Right forelimb (tissue), 1 donor: ENCODE measurements around the gene SLC7A1.

Source experiments
- DNase-seq: peaks from one replicate; pipeline ENCODE4 v3.0.0-alpha.2; 2018

SLC7A1 gene

DNA sequence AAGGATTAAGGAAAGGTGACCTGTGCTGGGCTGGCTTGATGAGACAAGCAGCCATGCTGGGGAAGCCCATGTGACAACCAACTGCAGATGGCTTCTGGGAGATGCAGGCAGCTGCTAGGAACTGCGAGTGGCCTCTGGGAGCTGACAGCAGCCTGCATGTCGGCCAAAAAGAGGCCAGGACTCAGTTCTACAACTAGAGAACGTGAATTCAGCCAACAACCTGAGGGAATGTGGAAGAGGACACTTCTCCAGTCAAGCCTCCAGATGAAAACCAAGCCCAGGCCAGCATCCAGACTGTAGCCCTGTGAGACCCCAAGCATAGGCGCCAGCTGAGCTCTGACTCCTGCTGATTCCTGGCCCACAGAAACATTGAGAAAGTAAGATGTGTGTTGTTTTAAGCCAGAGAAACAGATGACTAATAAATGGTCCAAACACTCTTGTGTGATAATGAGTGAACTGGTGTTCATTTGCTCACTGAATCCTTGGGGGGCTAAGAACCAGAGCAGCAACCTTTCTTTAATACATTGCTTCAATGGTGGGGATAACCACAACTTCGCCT lies 45.0 kb downstream of the SLC7A1 start:
- no peak for DNase-seq

DNA sequence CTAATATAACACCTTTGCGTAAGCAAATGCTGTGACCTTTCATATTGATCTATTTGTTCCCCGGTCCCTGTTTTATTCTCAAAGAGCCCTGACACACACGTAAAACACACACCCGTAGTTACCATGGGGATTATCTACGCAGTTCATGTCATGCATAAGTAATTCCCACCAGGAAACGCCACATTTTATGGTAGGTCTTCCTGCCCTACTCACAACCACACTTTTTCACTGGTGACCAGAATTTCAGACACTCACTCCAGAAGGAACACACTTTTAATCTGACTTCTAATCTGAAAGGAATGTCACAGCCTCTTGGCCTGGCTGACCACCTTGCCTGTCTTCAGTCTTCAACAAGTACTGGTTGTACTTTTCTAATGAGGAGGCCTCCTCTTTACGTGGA lies 46.8 kb downstream of the SLC7A1 start:
- no peak for DNase-seq

DNA sequence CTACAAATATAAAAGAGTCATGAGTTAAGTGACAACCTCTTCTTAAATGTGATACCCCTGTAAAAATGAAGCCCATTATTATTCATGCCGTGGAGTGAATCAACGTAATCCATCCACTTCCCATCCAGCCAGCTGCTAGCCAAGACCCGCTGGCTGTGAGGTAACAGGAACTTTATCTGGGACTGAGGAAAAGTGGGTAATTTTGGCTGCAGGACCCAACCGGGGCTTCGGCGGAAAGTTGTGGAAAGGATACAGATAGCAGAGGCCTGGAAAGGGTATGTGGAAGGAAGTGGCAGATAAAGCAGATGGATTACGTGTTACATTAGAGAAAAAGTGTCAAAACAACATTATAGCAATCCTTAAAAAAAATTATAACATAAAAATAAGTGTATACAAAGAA lies 48.3 kb downstream of the SLC7A1 start:
- no peak for DNase-seq

DNA sequence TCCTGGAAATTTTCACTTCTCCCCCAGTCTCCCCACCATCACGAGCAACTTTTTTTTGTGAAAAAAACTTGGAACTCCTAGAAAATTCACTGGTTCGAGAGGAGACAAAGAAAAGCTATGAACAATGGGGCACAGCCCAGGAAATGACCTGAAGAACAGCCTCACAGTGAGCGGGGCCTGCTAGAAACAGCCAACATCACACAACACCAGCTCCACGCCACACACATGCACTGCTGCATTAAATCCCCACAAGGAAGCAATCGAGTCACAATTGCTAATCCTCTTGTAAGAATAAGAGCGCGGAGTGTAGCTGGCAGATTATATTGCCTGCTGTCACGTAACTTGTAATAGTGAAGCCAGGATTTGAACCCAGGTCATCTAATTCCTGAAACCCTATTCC lies 48.8 kb downstream of the SLC7A1 start:
- DNase-seq = no peak

DNA sequence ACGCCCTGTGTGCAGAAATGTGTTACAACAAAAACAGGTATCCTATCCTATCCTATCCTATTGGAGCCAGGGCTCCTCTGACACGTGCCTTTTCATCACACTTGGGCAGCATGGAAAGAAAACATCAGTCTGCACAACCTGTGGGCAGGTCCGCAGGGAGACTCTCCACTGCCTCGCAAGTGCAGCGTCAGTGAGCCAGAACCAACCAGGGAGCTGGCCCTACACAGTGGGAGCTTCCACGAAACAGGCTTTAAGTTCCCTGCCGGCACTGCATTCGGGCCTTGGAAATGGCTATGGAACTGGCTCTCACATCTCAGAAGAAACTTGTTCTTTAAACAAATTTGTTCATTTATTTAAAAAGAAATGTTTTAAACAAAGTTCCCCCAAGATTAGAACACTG lies 49.5 kb downstream of the SLC7A1 start:
- DNase-seq = no peak

DNA sequence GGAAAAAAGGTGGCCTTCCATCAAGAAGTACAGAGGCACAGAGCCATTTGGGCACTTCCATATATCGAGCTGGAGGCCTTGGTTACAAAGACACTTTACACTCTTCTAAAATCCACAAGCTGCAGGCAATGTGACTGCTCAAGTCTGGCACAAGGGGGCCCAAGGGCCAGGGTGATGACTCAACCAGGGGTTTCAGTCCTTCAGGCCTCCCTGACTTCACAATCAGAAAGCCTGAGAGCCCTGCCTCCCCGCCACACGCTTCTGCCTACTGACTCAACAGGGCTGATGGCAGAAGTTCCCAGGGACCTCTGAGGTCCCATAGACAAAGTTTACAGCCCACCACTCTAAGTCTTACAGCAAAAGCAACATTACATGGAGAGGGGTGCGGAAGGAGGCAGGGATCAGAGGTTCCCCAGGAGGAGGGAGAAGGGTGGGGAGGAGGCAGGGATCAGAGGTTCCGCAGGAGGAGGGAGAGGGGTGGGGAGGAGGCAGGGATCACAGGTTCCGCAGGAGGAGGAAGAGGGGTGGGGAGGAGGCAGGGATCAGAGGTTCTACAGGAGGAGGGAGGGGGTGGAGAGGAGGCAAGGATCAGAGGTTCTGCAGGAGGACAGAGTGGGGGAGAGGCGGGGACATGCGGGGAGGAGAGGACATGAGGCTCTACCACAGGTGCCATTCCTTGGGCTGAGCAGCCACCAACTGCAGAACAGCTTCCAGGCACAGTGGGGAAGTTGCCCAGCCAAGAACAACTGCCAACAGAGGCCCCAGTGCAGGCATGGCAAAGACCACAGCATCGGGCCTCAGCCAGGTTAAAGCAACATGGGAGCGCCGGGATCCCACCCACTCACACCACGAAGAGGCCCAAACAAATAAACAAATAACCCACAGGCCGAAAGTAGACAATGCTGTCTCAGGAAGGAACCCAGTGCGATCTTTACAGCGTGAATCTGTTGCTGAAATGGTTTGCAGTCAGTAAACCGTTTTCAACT lies 52.0 kb downstream of the SLC7A1 start:
- no peak for DNase-seq

DNA sequence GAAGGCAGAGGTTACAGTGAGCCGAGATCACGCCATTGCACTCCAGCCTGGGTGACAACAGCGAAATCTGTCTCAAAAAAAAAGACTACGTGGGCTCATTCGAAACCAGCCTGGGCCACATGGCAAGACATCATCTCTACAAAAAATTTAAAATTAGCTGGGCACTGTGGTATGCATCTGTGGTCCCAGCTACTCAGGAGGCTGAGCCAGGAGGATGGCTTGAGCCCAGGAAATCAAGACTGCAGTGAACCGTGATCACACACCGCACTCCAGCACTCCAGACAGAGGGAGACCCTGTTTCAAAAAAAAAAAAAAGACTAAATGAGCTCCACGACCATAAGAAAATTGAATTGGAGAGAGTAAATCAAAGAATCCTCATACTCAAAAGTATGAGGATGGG lies 53.1 kb downstream of the SLC7A1 start:
- DNase-seq = no peak

DNA sequence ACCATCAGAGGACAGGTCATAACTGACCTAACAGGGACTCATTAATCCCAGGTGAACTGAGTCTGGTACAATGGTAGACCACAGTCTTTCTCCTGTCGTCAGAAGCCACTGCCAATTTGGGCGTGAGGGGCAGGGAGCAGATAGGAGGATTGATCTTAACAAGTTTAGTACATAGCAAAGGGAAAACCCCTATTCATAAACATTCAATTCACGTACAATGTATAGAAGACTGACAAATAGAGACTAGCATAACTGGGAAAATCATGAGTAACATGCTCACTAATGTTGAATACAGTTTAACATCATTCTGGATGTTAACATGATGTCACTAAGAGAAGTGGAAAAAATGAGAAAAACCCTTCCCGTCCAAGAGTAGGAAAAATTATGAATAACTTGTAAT lies 54.1 kb downstream of the SLC7A1 start:
- no peak for DNase-seq

DNA sequence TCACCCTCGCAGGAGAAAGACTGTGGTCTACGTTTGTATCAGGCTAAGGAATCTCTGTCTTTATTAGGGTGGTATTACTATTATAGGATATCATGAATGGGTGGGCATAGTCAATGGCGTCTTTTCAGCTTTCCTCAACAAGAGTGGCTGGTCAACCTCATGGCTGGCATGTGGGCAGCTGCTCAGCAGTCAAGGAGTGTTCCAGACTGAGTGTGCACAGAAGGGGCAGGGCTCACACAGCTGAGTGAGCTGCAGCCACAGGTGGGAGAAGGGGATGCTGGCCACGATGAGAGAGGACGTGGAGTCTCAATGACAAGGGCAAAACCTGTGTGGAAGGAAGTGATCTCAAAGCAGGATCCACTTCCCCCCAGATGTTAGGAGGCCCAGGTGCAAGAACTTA lies 54.7 kb downstream of the SLC7A1 start:
- no peak for DNase-seq

DNA sequence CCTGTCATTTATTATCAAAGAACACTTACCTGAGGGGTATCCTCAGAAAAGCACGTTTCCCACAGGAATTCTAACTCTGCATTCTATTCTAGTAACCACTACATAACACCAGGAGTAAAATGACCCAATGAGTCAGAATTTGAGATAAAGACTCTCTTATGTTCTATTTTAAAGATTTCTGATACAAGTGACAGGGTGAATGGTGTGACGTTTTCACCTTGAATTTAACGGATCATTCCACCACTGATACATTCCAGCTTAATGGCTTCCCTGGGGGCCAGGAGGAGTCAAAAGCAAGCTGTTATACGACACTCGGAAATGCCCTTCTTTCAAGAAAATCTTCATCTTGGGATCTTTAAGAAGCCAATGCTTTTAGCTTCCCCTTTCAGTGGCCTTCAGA lies 55.2 kb downstream of the SLC7A1 start:
- DNase-seq = no peak

DNA sequence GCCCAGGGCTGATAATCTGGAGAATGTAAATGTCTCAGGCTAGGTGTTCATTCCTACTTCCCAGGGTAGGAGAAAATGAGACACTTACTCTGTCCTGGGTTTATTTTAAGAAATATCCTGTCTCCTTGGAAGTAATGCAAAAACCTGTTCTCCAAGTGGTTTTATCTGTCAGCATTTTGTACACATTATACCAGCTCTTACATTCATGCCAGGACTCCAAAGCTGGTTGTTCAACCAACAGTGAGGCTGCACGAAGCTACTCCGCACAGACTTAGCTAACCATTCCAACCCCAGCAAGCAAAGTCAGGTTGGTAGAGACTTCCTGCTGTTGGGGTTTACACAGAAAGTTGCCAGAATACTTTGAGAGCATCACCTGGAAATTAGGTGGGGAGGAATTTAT lies 55.6 kb downstream of the SLC7A1 start:
- no peak for DNase-seq

DNA sequence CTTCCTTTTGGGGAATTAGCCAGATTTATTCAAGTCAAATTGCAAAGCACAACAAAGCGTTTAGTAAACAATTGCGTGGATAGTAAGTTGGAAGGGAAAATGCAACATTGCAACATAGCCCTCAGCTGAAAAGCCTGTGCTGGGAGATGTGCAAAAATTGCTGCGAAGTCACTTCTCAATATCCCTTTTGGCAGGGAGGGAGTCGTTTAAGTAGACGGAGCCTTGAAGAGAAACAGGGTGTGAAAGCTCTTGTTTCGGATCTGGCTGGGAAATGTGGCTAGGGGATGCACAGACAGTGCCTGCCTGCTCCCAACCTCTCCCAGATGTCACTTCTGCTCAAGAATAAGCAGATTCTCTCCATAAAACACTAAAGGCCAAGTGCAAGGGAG lies 56.8 kb downstream of the SLC7A1 start:
- no peak for DNase-seq

DNA sequence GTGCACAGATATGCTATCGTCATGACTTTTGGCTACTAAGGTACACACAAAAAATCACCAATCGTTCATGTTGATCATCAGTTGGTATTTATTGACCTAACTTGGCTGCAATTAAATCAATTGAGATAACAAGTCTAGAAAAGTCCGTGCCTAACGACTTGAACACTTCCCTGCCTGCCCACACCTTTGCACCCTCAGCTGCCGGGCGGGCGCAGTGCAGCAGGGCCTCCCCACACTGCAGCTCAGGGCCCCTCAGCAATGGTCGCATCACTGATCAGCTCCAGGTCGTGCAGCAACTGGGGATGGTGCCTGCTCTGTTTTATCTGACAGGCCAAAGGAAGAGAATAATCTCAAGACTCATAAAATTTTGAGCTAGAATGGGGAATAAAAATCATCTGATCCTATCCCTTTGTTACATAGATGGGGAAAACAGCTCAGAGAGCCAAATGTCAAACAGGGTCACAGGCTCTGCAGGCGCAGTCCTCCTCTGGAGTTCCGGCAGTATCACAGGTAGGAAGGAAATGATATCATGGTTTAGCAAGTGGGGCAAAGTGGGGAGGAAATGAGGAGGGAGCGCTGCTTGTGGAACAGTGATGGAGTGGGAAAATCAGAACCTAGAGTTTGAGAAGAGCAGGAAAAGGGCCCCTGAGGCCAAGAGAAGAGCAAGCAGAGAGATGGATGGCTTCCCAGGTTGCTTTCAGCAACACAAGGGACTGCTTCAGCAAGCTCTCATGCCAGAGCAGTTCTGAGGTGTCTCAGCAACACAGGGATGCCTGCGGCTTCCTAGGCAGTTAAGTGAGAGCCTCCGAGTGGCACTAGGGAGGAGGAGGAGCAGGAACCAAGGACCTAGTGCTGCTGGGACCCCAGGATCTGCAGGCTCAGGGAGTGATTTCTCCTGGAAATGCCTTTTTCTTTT lies 57.5 kb downstream of the SLC7A1 start:
- no peak for DNase-seq

DNA sequence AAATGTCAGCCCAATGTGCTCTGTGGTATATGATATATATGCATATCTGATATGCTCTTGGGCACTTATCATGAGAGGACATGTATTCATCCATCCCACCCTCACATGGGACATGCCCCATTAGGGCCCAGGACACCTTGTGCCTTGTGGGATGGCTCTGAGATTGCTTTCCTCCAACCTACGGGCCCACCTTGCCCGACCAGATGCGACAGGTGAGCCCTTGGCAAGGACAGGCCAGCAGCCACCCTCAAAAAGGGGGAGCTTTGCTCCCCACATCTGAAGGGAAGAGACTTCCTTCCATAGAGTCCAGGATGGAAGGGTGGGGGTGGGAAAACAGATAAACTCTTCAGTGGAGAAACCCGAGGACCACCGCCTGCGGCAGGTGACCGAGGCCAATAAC lies 58.6 kb downstream of the SLC7A1 start:
- no peak for DNase-seq

DNA sequence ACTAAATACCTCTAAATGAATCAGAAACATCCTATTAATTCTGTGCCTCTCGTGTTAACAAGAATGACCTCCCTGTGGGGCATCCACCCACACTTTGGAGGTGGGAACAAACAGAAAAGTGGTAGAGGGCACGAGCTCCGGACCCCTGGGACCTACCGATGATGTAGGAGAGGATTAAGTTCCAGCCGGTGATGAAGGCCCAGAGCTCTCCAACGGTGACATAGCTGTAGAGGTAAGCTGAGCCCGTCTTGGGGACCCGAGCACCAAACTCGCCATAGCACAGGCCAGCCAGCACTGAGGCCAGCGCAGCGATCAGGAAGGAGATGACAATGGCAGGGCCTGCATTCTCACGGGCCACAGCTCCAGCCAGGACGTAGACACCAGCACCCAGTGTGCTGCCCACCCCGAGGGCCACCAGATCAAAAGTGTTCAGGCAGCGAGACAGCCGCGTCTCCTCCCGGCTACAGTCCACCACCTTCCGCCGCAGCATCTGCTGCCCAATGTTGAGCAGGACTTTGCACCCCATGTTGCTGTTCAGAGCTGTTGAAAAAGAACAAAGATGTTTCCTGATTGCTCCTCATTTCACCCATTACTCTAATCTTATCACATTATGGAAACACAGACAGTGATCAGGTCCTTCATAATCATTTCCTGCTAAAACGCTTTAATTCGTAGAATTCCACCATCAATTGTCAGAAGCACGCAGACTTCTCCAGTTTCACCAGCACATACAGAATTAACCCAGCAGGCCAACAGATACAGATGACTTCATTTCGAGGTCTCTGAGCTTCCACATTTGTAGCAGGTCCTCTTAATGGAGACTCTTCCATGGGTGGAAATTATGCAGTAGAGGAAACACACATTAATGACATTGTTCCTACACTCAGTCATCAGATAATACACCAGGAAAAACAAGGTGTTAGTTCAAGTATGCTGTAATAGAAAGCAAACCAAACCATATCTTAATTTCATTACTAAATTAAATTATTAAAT lies 59.5 kb downstream of the SLC7A1 start:
- DNase-seq = no peak

DNA sequence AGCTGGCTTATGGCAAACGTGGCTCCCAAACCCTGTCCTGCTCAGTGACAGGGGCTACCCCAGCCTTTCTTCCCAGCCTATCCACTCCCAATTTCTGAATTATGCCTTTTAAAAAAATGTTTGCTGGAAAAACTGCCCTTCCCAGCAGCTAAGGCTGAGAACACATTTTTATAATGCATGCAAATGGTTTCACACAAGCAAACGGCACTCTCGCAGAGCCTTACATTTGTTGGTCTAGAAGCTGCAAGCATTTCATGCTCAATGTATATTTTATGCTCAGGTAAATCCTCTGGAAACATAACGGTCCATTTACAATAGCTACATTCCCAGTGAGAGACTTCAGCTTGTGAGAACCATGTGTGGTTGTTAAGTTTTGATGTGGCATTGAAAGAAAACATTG lies 61.4 kb downstream of the SLC7A1 start:
- no peak for DNase-seq

DNA sequence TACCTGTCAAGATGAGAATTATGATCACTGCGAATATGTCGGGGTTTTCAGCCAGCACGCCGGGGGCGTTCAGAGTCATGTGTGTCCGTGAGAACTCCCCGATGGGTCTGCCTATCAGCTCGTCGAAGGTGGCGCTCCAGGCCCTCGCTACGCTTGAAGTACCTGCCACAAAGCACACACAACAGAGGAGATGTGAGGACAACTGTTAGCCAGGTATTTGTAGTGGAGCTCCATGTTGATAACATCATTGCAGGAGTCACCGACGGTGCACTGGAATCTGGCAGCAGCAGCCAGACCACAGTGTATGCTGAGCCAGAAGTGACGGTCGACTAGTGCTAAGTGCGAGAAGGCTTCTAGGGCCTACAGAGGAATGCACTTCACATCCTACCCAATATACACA lies 62.7 kb downstream of the SLC7A1 start:
- DNase-seq = no peak

DNA sequence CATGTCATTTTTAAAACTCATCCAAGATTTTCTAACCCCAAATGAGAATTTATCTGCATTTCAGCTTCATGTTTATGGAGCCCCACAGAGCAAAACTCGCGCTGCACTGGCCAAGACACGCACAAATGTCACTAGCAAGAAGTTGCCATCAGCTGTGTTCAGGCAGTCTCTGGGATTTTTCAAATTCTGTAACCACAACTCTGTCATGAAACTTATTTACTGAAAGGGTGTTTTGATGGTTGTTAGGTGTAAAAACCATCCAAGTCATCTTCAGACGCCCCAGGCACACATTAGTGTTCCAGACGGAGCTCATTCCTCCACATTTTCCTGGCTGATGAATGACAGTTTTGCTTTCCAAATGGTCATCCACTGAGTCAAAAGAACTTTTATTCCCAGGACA lies 63.4 kb downstream of the SLC7A1 start:
- no peak for DNase-seq

DNA sequence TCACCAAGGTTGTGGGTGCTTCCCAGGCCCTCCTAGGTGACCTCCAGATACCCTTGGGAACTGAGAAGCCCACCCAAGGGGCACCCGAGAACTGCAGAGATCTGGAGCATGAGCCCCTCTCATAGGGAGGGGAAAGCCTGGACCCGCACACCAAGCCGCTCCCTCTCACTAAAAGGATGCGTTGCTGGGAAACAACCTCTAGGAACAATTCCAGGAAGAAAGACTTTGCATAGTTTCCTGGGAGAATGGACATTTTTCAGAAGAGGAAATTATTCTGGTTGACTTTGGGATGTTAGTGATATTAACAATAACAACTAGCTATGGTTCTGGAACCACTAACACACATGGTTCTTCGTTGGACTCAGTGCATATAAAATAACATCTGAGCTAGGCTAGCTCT lies 64.6 kb downstream of the SLC7A1 start:
- no peak for DNase-seq

DNA sequence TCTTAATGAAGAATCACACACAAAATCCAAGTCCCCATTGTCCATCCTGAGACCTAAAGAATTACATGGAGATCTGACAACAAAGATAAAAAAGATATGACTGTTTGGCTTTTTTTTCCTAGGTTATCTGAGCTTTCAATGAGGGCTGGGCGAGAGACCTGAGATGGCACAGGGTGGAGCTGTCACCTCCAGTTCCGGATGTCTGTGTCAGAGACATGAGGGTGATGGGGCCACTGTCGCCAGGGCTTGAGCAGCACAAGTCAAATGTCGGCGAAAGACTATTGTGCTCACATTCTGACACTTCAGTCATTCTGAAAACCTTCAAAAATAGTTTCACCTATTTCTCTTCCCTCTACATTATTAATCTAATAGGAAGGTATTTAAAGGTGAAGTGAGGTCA lies 65.7 kb downstream of the SLC7A1 start:
- DNase-seq = no peak

DNA sequence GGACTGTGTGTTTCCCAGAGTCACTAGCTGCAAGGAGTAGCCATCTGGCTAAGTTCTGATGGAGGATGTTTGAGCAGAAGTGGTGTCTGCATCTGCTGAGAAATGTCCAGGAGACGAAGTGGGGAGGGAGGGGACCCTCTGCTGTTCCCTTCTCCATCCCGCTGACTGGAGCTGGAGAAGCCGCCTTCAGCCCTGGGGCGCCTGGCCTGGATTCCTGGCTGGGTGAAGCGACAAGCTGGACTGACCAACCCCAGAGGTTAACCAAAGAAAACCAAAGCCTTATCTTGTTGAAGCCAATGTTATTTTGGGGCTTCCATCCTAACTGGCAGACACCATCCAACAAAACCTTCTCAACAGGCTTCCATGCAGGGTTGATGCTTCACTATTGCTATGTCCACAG lies 67.6 kb downstream of the SLC7A1 start:
- no peak for DNase-seq

DNA sequence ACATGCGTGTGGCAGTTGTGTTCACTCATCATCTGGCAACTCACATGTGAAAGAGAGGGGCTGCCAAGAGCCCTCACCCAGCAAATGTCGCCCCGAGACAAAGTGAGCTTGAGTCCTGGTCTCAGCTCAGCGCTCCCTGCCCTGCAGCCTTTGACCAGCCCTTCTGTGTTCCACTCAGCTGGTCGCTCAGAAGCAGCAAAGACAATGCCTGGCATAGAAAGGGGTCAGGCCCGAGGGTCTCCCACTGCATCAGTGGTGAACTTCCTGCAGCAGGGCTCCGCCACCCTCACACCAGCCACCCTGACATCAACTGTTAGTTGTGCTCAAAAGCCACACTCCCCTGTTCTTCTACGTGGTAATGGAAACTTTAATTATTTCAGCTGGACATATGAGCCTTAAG lies 68.0 kb downstream of the SLC7A1 start:
- DNase-seq = no peak
